ENCODE results near the gene CYBA.

CYBA gene

GRCh38 chr16:88634994-88635670 lies 15.7 kb downstream of the CYBA start:
- peak overlapping the region in 13 of 21 experiments; percentile 13 to 86 (median 73) for H3K27ac ChIP-seq
- peak overlapping the region; percentile 25 to 47 (median 36) for H3K4me3 ChIP-seq

- H3K27ac ChIP-seq, result peak overlapping the region in 18 of 21 experiments; percentile 13 to 86 (median 60)
These were observed 16.5 kb downstream of the CYBA start for GRCh38 chr16:88634141-88634993.

DNA sequence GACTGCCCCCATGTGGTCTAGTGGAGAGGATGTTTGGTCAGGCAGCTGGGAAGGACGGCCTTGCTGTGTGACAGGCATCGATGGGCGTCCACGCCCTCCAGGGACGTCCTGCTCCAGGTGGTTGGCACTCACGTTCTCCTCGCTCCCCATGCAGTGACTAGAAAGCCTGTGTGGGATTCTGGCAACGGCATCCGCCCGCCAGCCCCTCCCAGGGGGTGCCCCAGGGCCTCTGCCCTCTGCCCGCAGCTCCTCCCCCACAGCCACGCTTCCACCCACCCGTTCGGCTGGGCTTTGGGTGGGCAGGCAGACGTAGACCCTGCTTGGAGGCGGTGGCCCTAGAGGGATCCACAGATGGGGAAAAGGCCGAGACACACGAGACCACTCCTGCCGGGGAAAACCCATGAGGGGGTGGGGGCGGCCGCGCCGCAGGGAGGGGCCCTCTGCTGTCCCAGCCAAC lies 17.1 kb downstream of the CYBA start:
- Histone ChIP-seq H3K27ac (peak overlapping the region in 16 of 21 experiments; percentile 13 to 86 (median 61)), H3K4me3 (peak overlapping the region; percentile 25 to 47 (median 36))

More at GRCh38 chr16:88634141-88634993, 16.5 kb downstream of the CYBA start:
- H3K4me3 ChIP-seq, result peak overlapping the region; percentile 25 to 47 (median 36)

GRCh38 chr16:88632587-88632930 lies 18.3 kb downstream of the CYBA start:
- Histone ChIP-seq H3K27ac (no peak overlapping the region), H3K4me3 (no peak overlapping the region)

DNA sequence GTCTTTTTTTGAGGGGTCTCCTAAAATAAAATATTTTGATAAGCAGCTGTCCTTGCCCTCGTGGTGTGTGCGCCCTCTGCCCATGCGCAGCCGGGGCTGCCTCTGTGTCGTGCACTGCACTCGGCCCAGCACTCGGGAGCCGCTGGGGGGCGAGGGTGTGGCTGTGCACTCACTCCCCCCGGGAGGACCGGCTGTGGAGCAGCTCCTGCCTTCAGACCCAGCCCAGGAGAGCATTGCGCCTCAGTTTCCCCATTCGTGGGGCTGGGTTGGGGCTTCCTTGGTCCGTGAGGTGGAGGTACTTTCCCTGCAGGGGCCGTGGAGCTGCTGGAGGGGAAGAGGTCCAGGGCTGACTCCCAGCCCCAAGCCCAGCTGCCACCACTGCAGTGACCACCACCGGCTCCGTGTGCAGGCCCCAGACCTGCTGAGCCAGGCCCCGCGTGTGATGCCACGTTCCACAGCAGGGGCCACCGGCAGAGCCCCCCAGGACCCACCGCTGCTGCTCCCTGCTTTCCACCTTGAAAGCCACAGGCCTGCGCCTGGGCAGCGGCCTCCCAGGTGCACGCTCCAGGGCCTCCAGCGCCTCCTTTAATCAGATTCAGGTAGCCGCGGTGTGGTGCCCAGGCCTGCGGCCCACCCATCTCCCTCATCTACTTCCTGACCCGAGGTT lies 18.8 kb downstream of the CYBA start:
- Histone ChIP-seq H3K27ac (no peak overlapping the region), H3K4me3 (no peak overlapping the region)

GRCh38 chr16:88631384-88631783 lies 19.5 kb downstream of the CYBA start:
- no peak overlapping the region for H3K4me3 ChIP-seq
- no peak overlapping the region for H3K27ac ChIP-seq

GRCh38 chr16:88630941-88631340 lies 19.9 kb downstream of the CYBA start:
- Histone ChIP-seq H3K4me3 (no peak overlapping the region), H3K27ac (no peak overlapping the region)

GRCh38 chr16:88630433-88630832 lies 20.4 kb downstream of the CYBA start:
- no peak overlapping the region for H3K4me3 ChIP-seq
- H3K27ac ChIP-seq, result no peak overlapping the region

DNA sequence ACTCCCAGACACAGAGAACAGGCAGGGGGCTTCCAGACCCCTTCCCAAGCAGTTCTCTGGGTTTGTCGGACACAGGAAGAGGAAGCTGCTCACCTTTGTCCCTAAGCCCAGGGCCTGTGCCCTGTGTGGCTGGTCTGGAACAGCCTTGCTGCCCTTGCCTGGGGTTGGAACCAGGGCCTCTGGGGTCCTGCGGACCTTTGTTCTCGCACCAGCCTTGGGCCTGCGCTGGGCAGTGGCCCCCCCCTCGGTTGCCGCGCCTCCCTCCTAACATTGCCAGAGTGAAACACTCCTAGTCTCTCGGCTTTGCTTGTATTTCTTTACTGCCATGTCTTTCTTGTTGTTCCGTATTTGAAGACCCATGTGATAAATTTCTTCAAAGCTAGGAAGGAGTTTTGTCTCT lies 21.0 kb downstream of the CYBA start:
- Histone ChIP-seq H3K27ac (peak overlapping the region in 1 of 21 experiments; percentile 17), H3K4me3 (no peak overlapping the region)

- Histone ChIP-seq H3K27ac (no peak overlapping the region), H3K4me3 (no peak overlapping the region)
These were observed 22.3 kb downstream of the CYBA start for GRCh38 chr16:88628512-88628974.

GRCh38 chr16:88627531-88628411 lies 23.1 kb downstream of the CYBA start:
- no peak overlapping the region for H3K27ac ChIP-seq
- no peak overlapping the region for H3K4me3 ChIP-seq

DNA sequence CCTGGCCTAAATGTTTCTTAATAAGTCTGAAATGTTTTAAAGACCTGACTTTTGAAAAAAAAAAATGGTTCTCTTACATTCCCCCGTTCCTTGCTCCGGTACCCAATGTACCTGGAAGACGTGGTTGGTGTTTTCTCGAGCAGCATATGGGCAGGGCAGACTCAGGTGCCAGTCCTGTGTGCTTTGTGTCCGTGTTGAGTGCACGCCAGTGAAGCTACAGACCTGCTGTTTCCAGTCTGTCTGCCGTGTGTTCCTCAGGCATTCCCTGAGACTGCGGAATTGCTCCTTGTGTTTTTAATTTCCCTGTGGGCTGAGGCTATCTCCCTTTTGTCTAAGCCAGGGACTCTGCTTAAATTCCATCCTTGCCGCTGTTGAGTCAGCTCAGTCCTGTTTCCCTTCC lies 24.2 kb downstream of the CYBA start:
- Histone ChIP-seq H3K4me3 (no peak overlapping the region), H3K27ac (no peak overlapping the region)

DNA sequence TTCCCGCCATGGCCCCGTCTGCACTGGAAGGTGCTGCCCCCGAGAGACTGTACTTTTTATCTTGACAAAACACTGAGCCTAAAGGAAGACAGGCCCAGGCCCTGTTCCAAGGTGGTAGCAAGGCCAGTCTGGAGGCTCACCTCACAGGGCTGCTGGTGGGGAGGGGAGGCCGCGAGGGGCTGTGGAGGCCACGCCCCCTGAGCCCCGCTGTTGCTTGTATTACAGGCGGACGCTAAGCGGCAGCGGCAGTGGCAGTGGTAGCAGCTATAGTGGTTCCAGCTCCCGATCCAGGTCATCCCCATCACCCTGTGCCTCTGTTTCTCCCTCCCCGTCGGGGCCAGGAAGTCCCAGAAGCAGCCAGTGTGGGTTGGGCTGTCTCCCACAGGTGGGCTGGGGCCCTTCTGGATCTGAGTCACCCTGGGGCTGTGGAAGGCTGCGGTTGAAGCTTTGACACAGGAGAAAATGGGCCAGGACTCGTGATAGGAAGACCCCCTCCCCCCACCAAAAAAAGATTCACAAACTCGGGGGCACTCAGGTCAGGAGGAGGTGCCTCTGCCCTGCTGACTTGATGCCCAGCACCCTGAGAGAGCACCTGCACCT lies 25.8 kb downstream of the CYBA start:
- Histone ChIP-seq H3K27ac (no peak overlapping the region), H3K4me3 (no peak overlapping the region)

- Histone ChIP-seq H3K27ac (no peak overlapping the region), H3K4me3 (no peak overlapping the region)
These were observed 26.4 kb downstream of the CYBA start for GRCh38 chr16:88624481-88624880.

DNA sequence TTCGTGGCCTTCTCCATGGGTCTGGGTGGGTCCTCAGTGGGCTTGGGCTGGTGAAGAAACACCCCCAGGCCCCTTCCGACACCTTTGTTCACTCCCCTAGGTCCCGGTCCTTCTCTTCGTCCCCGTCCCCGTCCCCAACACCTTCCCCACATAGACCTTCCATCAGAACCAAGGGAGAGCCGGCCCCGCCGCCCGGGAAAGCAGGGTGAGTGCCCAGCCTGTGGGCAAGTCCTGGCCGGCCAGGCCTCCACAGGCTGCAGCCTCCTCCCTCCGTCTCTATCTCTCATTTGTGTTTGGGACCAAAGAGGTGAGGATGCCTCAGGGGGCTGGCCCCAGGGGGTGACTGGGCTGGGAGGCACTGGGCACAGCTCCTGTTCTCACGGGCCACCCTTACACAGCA lies 27.0 kb downstream of the CYBA start:
- H3K27ac ChIP-seq, result no peak overlapping the region
- H3K4me3 ChIP-seq, result no peak overlapping the region

DNA sequence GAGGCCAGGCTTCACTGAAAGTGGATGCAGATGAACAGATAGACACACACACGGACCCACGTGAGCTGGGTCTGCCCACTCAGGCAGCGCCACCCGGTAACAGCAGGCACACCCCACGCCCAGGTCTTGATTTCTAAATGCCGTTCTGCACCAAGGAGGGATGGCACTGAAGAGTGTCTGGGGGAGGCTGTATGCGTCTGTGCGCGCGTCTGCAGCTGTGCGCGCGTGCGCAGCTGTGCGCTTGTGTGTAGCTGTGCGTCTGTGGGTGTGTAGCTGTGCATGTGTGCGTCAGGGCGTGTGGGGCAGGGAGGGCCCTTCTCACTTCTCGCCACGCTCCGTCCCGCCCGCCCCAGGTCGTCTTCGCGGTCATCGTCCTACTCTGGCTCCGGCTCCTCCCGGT lies 28.0 kb downstream of the CYBA start:
- no peak overlapping the region for H3K27ac ChIP-seq

GRCh38 chr16:88622125-88622524 lies 28.7 kb downstream of the CYBA start:
- Histone ChIP-seq H3K4me3 (no peak overlapping the region), H3K27ac (no peak overlapping the region)

More for the DNA sequence above, 28.0 kb downstream of the CYBA start:
- H3K4me3 ChIP-seq, result no peak overlapping the region

- H3K27ac ChIP-seq, result peak overlapping the region in 11 of 21 experiments; percentile 6 to 85 (median 61)
- H3K4me3 ChIP-seq, result no peak overlapping the region
These were observed 30.7 kb downstream of the CYBA start for GRCh38 chr16:88619859-88620815.
